OCI-LY3 (cell line): Measurements from ENCODE around the gene SLC26A2.

Source experiments
- H2AFZ ChIP-seq: fragments of 200-600, 300-600 bp; shearing (Covaris generic); 2 replicates; pipeline ENCODE4 v1.6.0; 2014; ENCODE audit warnings: antibody characterized with exemption, low read depth, low read length
- H3K27ac ChIP-seq: fragments of 200-600, 300-600 bp; sonication (generic); 2 replicates; pipeline ENCODE4 v1.5.1; 2014; ENCODE audit warnings: mild to moderate bottlenecking, low read length, moderate library complexity, mixed read lengths
- H3K27me3 ChIP-seq: fragments of 200-600, 300-600 bp; sonication (generic); 2 replicates; pipeline ENCODE4 v1.6.1; 2014; ENCODE audit warnings: low read depth, low read length, mixed read lengths
- H3K36me3 ChIP-seq: fragments of 200-600, 300-600 bp; sonication (generic); replicated peaks from 2 replicates; pipeline ENCODE3; 2014; ENCODE audit warnings: low read depth, low read length, mixed read lengths
- H3K4me1 ChIP-seq: fragments of 300-600, 200-600 bp; sonication (generic); 2 replicates; pipeline ENCODE4 v1.6.1; 2014; ENCODE audit warnings: low read length, mixed read lengths
- H3K4me2 ChIP-seq: fragments of 200-600, 300-600 bp; sonication (generic); 2 replicates; pipeline ENCODE4 v1.6.1; 2014; ENCODE audit warnings: low read length, mixed read lengths
- H3K4me3 ChIP-seq: fragments of 300-600, 200-600 bp; sonication (generic); 2 replicates; pipeline ENCODE4 v1.5.1; 2014; ENCODE audit warnings: antibody characterized with exemption, mild to moderate bottlenecking, low read length, moderate library complexity
- H3K79me2 ChIP-seq: fragments of 300-600, 200-600 bp; shearing (Covaris generic); 2 replicates; pipeline ENCODE4 v1.6.1; 2014; ENCODE audit warnings: mild to moderate bottlenecking, low read length, mixed read lengths
- H3K9ac ChIP-seq: fragments of 300-600, 200-600 bp; shearing (Covaris generic); 2 replicates; pipeline ENCODE4 v1.6.0; 2014; ENCODE audit warnings: mild to moderate bottlenecking, low read length, moderate library complexity
- H3K9me3 ChIP-seq: fragments of 200-600, 300-600 bp; shearing (Covaris generic); 2 replicates; pipeline ENCODE4 v1.6.1; 2014; ENCODE audit warnings: low read length, mixed read lengths; ENCODE audit not compliant: insufficient read depth
- H4K20me1 ChIP-seq: fragments of 200-600, 300-600 bp; sonication (generic); 2 replicates; pipeline ENCODE4 v1.6.1; 2016; ENCODE audit warnings: low read length, mixed read lengths; ENCODE audit not compliant: insufficient read depth
- EZH2phosphoT487 ChIP-seq: fragments of 200-600 bp; shearing (Covaris generic); IDR thresholded peaks from 2 replicates; pipeline ENCODE4 v1.6.1; 2018; ENCODE audit warnings: antibody characterized with exemption, mixed run types, low read depth
- TF ChIP-seq, protein P1 (sequence below): fragments of 200-600, 300-600 bp; sonication (generic); IDR thresholded peaks from 2 replicates; pipeline ENCODE4 v1.5.1; 2014; ENCODE audit warnings: antibody characterized with exemption, low read length, low read depth

Gene SLC26A2

GRCh38 chr5:150033334-150033733 lies 72.8 kb downstream of the SLC26A2 start:
- H3K36me3 ChIP-seq: peaks cover 45% of the 10 kb centered on the region

DNA sequence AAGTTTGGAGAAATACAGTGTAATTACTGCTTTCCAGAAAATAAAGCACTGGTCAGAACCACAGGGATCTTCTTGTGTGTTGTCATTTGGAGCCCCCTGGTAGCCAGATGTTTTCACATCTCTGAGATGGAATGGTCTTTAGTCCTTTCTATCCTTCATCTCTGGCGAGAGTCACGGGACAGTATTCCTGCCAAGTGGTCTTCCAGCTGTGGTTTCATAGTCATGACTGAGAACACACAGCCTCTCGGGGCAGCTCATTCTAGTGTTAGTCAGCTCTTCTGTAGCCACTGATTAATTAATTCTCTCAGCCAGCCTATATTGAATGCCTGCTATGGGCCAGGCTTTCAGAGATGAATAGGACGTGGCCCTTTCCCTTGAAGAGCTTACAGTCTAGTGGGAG lies 74.1 kb downstream of the SLC26A2 start:
- Histone ChIP-seq H3K9me3 (no peaks in the 10 kb centered on the region), H2AFZ (no peak overlapping the region), H3K4me2 (peak overlapping the region; percentile 7; the same call in 1 of the 2 replicates), H3K36me3 (peaks cover 42% of the 10 kb centered on the region), H3K4me1 (peaks cover 22% of the 10 kb centered on the region), H3K9ac (no peak overlapping the region), H3K27me3 (no peaks in the 10 kb centered on the region), H3K4me3 (no peak overlapping the region), H3K79me2 (peaks cover 3% of the 10 kb centered on the region; the same call in 1 of the 2 replicates), H3K27ac (peak overlapping the region; percentile 30), H4K20me1 (peaks cover 11% of the 10 kb centered on the region; the same call in 1 of the 2 replicates)
- no peak for TF ChIP-seq EZH2phosphoT487
- TF ChIP-seq, protein P1, sequence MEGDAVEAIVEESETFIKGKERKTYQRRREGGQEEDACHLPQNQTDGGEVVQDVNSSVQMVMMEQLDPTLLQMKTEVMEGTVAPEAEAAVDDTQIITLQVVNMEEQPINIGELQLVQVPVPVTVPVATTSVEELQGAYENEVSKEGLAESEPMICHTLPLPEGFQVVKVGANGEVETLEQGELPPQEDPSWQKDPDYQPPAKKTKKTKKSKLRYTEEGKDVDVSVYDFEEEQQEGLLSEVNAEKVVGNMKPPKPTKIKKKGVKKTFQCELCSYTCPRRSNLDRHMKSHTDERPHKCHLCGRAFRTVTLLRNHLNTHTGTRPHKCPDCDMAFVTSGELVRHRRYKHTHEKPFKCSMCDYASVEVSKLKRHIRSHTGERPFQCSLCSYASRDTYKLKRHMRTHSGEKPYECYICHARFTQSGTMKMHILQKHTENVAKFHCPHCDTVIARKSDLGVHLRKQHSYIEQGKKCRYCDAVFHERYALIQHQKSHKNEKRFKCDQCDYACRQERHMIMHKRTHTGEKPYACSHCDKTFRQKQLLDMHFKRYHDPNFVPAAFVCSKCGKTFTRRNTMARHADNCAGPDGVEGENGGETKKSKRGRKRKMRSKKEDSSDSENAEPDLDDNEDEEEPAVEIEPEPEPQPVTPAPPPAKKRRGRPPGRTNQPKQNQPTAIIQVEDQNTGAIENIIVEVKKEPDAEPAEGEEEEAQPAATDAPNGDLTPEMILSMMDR: no peak

More at GRCh38 chr5:150033334-150033733, 72.8 kb downstream of the SLC26A2 start:
- H3K27me3 ChIP-seq: no peaks in the 10 kb centered on the region
- no peak overlapping the region for H3K4me2 ChIP-seq
- H3K4me3 ChIP-seq: no peak overlapping the region
- H3K27ac ChIP-seq: no peak overlapping the region
- no peaks in the 10 kb centered on the region for H3K9me3 ChIP-seq
- TF ChIP-seq EZH2phosphoT487: no peak
- TF ChIP-seq, protein P1: no peak
- H3K9ac ChIP-seq: no peak overlapping the region
- H3K79me2 ChIP-seq: peaks cover 3% of the 10 kb centered on the region; the same call in 1 of the 2 replicates
- H3K4me1 ChIP-seq: peaks cover 22% of the 10 kb centered on the region
- H2AFZ ChIP-seq: no peak overlapping the region
- peaks cover 11% of the 10 kb centered on the region; the same call in 1 of the 2 replicates for H4K20me1 ChIP-seq

DNA sequence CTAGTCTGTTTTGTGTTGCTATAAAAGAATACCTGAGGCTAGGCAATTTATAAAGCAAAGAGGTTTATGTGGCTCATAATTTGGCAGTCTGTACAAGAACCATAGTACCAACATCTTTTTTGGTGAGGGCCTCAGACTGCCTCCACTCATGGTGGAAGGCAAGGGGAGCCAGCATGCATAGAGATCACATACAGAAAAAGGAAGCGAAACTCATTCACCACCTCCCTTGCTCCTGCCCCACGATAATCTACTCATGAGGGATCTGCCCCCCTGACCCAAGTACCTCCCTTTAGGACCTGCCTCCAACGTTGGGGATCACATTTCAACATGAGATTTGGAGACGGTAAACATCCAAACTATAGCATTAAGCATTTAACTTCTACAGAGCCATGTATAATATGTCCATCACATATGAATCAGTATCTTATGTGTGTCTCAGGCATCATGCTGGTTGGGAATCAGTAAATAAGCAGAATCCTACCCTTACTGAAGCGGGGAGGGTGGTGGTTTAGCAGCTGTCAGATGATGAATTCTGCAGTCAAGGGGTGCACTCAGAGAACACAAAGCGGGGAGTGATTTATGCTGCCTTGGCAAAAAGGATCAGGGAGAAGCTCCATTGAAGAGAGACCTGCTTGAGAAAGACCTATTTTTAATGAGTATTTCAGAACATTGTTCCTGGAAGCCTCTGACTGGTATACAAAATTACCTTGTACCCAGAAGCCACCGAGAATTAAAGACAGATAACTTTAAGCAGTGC lies 74.8 kb downstream of the SLC26A2 start:
- TF ChIP-seq, protein P1: no peak
- no peak for TF ChIP-seq EZH2phosphoT487
- H3K36me3 ChIP-seq: peaks cover 39% of the 10 kb centered on the region
- peaks cover 22% of the 10 kb centered on the region for H3K4me1 ChIP-seq
- no peaks in the 10 kb centered on the region for H3K9me3 ChIP-seq
- no peak overlapping the region for H2AFZ ChIP-seq
- no peak overlapping the region for H3K4me3 ChIP-seq
- H3K4me2 ChIP-seq: peak overlapping the region; percentile 7; the same call in 1 of the 2 replicates
- H4K20me1 ChIP-seq: peaks cover 11% of the 10 kb centered on the region; the same call in 1 of the 2 replicates
- peaks cover 3% of the 10 kb centered on the region; the same call in 1 of the 2 replicates for H3K79me2 ChIP-seq
- no peaks in the 10 kb centered on the region for H3K27me3 ChIP-seq
- H3K9ac ChIP-seq: no peak overlapping the region
- H3K27ac ChIP-seq: peak overlapping the region; percentile 30

DNA sequence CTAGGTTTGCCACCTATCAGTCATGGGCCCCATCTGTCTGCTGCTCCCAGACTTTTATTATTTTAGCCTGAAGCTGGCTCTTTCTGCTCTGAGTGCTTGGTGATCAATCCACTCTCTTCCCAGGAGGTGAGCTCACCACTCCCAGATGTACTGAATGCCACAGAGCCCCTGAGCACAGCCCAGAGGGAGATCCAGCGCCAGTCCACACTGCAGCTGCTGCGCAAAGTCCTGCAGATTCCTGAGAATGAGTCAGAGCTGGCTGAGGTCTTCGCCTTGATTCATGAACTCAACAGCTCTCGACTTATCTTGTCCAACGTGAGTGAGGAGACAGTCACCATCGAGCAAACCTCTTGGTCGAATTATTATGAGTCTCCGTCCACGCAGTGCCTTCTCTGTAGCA lies 76.0 kb downstream of the SLC26A2 start:
- no peaks in the 10 kb centered on the region for H3K9me3 ChIP-seq
- H3K4me1 ChIP-seq: peaks cover 22% of the 10 kb centered on the region
- H3K9ac ChIP-seq: no peak overlapping the region
- TF ChIP-seq EZH2phosphoT487: no peak
- TF ChIP-seq, protein P1: no peak
- peaks cover 42% of the 10 kb centered on the region for H3K36me3 ChIP-seq
- H2AFZ ChIP-seq: no peak overlapping the region
- no peak overlapping the region for H3K27ac ChIP-seq
- peaks cover 3% of the 10 kb centered on the region; the same call in 1 of the 2 replicates for H3K79me2 ChIP-seq
- no peak overlapping the region for H3K4me3 ChIP-seq
- H4K20me1 ChIP-seq: peaks cover 11% of the 10 kb centered on the region; the same call in 1 of the 2 replicates
- no peaks in the 10 kb centered on the region for H3K27me3 ChIP-seq
- H3K4me2 ChIP-seq: no peak overlapping the region
